WTC11 (cell line): ENCODE data around the gene MLC1. TPM values are rescaled to one million over a fixed set of nuclear protein-coding genes. Genes with fewer than 3 reads are reported as not detected.

ENCODE experiments used
- ATAC-seq: fragments of 200-7000 bp; cut with Tn5 transposase; 2 replicates; pipeline ENCODE4 v1.10.0; 2021; ENCODE audit warnings: mild to moderate bottlenecking, moderate library complexity
- CTCF ChIA-PET: fragments of 300-600 bp; sonication (Branson Sonifier 250); formaldehyde crosslinking; loops from one replicate; lab custom pipeline; 2021; ENCODE audit warnings: antibody characterized with exemption; lab: Charles Lee
- POLR2A ChIA-PET: fragments of 350-600 bp; sonication (Branson Sonifier 250); formaldehyde crosslinking; loops from one replicate; lab custom pipeline; 2021; ENCODE audit warnings: antibody characterized with exemption; lab: Charles Lee
- DNase-seq: peaks from one replicate; pipeline ENCODE4 v3.0.0; 2021; ENCODE audit warnings: low spot score
- H3K27ac Mint-ChIP-seq: 2 replicates; pipeline ENCODE4 v1.8.0; 2021; ENCODE audit warnings: mixed read lengths
- H3K27me3 Mint-ChIP-seq: 2 replicates; pipeline ENCODE4 v1.8.0; 2021; ENCODE audit warnings: low read depth, mild to moderate bottlenecking, moderate library complexity, mixed read lengths
- H3K36me3 Mint-ChIP-seq: 2 replicates; pipeline ENCODE4 v1.8.0; 2021; ENCODE audit warnings: mixed read lengths
- H3K4me1 Mint-ChIP-seq: 2 replicates; pipeline ENCODE4 v1.8.0; 2022; ENCODE audit warnings: mixed read lengths
- H3K4me3 Mint-ChIP-seq: 2 replicates; pipeline ENCODE4 v1.8.0; 2021; ENCODE audit warnings: mild to moderate bottlenecking, moderate library complexity, mixed read lengths
- H3K9me3 Mint-ChIP-seq: 2 replicates; pipeline ENCODE4 v1.8.0; 2021; ENCODE audit warnings: mixed read lengths
- CBFB ChIP-seq: sonication (generic); formaldehyde crosslinking; IDR thresholded peaks from 2 replicates; pipeline ENCODE4 v1.8.1; 2022; ENCODE audit warnings: mild to moderate bottlenecking, low read depth, missing genetic modification reagents
- CDX4 ChIP-seq: fragments of 250-450 bp; sonication (Bioruptor Pico); IDR thresholded peaks from 2 replicates; pipeline ENCODE4 v1.9.0; 2021; ENCODE audit warnings: moderate library complexity, mild to moderate bottlenecking, inconsistent platforms, borderline replicate concordance
- FOXK1 ChIP-seq: sonication (generic); formaldehyde crosslinking; IDR thresholded peaks from 2 replicates; pipeline ENCODE4 v1.8.0; 2022; ENCODE audit warnings: mild to moderate bottlenecking, moderate library complexity, missing genetic modification reagents
- GABPB1 ChIP-seq: sonication (generic); formaldehyde crosslinking; IDR thresholded peaks from 2 replicates; pipeline ENCODE4 v1.8.1; 2023; ENCODE audit warnings: mild to moderate bottlenecking, missing genetic modification reagents
- GRHL2 ChIP-seq: fragments of 250-450 bp; sonication (Bioruptor Pico); IDR thresholded peaks from 2 replicates; pipeline ENCODE4 v1.8.0; 2022; ENCODE audit warnings: mild to moderate bottlenecking, moderate library complexity; ENCODE audit not compliant: insufficient replicate concordance, severe bottlenecking
- HMGA2 ChIP-seq: fragments of 250-450 bp; sonication (Bioruptor Pico); IDR thresholded peaks from 2 replicates; pipeline ENCODE4 v1.4.0; 2021; ENCODE audit warnings: mild to moderate bottlenecking, moderate library complexity
- IRF1 ChIP-seq: sonication (generic); formaldehyde crosslinking; IDR thresholded peaks from 2 replicates; pipeline ENCODE4 v1.8.0; 2023; ENCODE audit warnings: missing genetic modification reagents
- JAZF1 ChIP-seq: fragments of 250-450 bp; sonication (Bioruptor Pico); IDR thresholded peaks from 2 replicates; pipeline ENCODE4 v1.9.0; 2021; ENCODE audit warnings: moderate library complexity, mild to moderate bottlenecking, inconsistent platforms
- KAT7 ChIP-seq: sonication (generic); formaldehyde crosslinking; IDR thresholded peaks from 2 replicates; pipeline ENCODE4 v1.8.1; 2023; ENCODE audit warnings: missing genetic modification reagents, mild to moderate bottlenecking, borderline replicate concordance
- MLX ChIP-seq: sonication (generic); formaldehyde crosslinking; IDR thresholded peaks from 2 replicates; pipeline ENCODE4 v1.8.1; 2023; ENCODE audit warnings: mild to moderate bottlenecking, missing genetic modification reagents, moderate library complexity
- MYBL2 ChIP-seq: sonication (generic); formaldehyde crosslinking; IDR thresholded peaks from 2 replicates; pipeline ENCODE4 v1.8.1; 2023; ENCODE audit warnings: mild to moderate bottlenecking, moderate library complexity, missing genetic modification reagents
- NFATC4 ChIP-seq: fragments of 250-450 bp; sonication (Bioruptor Pico); IDR thresholded peaks from 2 replicates; pipeline ENCODE4 v1.9.0; 2021; ENCODE audit warnings: mild to moderate bottlenecking
- NR2C2 ChIP-seq: sonication (generic); formaldehyde crosslinking; IDR thresholded peaks from 2 replicates; pipeline ENCODE4 v1.8.0; 2022; ENCODE audit warnings: mild to moderate bottlenecking, missing genetic modification reagents
- OVOL2 ChIP-seq: fragments of 250-450 bp; sonication (Bioruptor Pico); IDR thresholded peaks from 2 replicates; pipeline ENCODE4 v1.9.0; 2021; ENCODE audit warnings: mild to moderate bottlenecking, borderline replicate concordance
- PREB ChIP-seq: sonication (generic); formaldehyde crosslinking; IDR thresholded peaks from 2 replicates; pipeline ENCODE4 v1.8.1; 2022; ENCODE audit warnings: mild to moderate bottlenecking, missing genetic modification reagents, moderate library complexity, borderline replicate concordance
- PRRX2 ChIP-seq: fragments of 250-450 bp; sonication (Bioruptor Pico); IDR thresholded peaks from 2 replicates; pipeline ENCODE4 v1.8.0; 2021; ENCODE audit warnings: mild to moderate bottlenecking
- RELA ChIP-seq: sonication (generic); formaldehyde crosslinking; IDR thresholded peaks from 2 replicates; pipeline ENCODE4 v1.8.1; 2022; ENCODE audit warnings: missing genetic modification reagents, mild to moderate bottlenecking, borderline replicate concordance
- SMAD3 ChIP-seq: sonication (generic); formaldehyde crosslinking; IDR thresholded peaks from 2 replicates; pipeline ENCODE4 v1.8.0; 2022; ENCODE audit warnings: missing genetic modification reagents, mild to moderate bottlenecking, borderline replicate concordance
- TCF7 ChIP-seq: sonication (generic); formaldehyde crosslinking; IDR thresholded peaks from 2 replicates; pipeline ENCODE4 v1.8.0; 2022; ENCODE audit warnings: mild to moderate bottlenecking, low read depth, missing genetic modification reagents, moderate library complexity
- TEAD1 ChIP-seq: sonication (generic); formaldehyde crosslinking; IDR thresholded peaks from 2 replicates; pipeline ENCODE4 v1.8.0; 2022; ENCODE audit warnings: mild to moderate bottlenecking, missing genetic modification reagents
- ZBTB43 ChIP-seq: sonication (generic); formaldehyde crosslinking; IDR thresholded peaks from 2 replicates; pipeline ENCODE4 v1.8.1; 2023; ENCODE audit warnings: mild to moderate bottlenecking, missing genetic modification reagents
- ZNF232 ChIP-seq: sonication (generic); formaldehyde crosslinking; IDR thresholded peaks from 2 replicates; pipeline ENCODE4 v1.8.0; 2022; ENCODE audit warnings: mild to moderate bottlenecking, missing genetic modification reagents
- ZNF263 ChIP-seq: sonication (generic); formaldehyde crosslinking; IDR thresholded peaks from 2 replicates; pipeline ENCODE4 v1.8.1; 2022; ENCODE audit warnings: low read depth, mild to moderate bottlenecking, moderate library complexity, missing genetic modification reagents
- ZNF512 ChIP-seq: sonication (generic); formaldehyde crosslinking; IDR thresholded peaks from 2 replicates; pipeline ENCODE4 v1.8.1; 2022; ENCODE audit warnings: missing genetic modification reagents, borderline replicate concordance
- ZNF671 ChIP-seq: fragments of 250-450 bp; sonication (Bioruptor Pico); IDR thresholded peaks from 2 replicates; pipeline ENCODE4 v1.8.0; 2021; ENCODE audit warnings: mild to moderate bottlenecking
- total RNA-seq: library from RNA; stranded (reverse); gene quantifications from 3 replicates; pipeline ENCODE4 v1.2.3, GENCODE V29; 2021

The MLC1 gene
- total RNA-seq, 1 experiment from 2014 or later = 0.13 TPM

GRCh38 chr22:50118129-50118528 is 32.9 kb upstream of the MLC1 start:
- peaks cover 8% of the 10 kb centered on the region; the same call in 1 of the 2 replicates for H3K9me3 Mint-ChIP-seq
- no peak for ATAC-seq
- TF ChIP-seq ZNF512 (CRISPR knock-in tag) = no peak
- TF ChIP-seq ZBTB43 (CRISPR knock-in tag) = no peak
- no peak for TF ChIP-seq ZNF263 (CRISPR knock-in tag)
- TF ChIP-seq MLX (CRISPR knock-in tag) = no peak
- TF ChIP-seq NFATC4 (CRISPR knock-in tag) = no peak
- TF ChIP-seq TEAD1 (CRISPR knock-in tag) = no peak
- no peak for TF ChIP-seq KAT7
- no peak for TF ChIP-seq IRF1
- no peak for TF ChIP-seq GABPB1 (CRISPR knock-in tag)
- no peak for TF ChIP-seq OVOL2
- no peak for TF ChIP-seq HMGA2
- no peak for TF ChIP-seq CBFB (CRISPR knock-in tag)
- TF ChIP-seq PREB = no peak
- no peak for TF ChIP-seq GRHL2 (CRISPR knock-in tag)
- TF ChIP-seq RELA (CRISPR knock-in tag) = no peak
- no peak for TF ChIP-seq MYBL2 (CRISPR knock-in tag)
- TF ChIP-seq SMAD3 (CRISPR knock-in tag) = no peak
- no peak for TF ChIP-seq ZNF671 (CRISPR knock-in tag)
- TF ChIP-seq JAZF1 (CRISPR knock-in tag) = no peak
- no peak for TF ChIP-seq TCF7 (CRISPR knock-in tag)
- TF ChIP-seq, all 79 proteins: peak for 0
- no peak for DNase-seq
- Mint-ChIP-seq H3K4me1 (no peaks in the 10 kb centered on the region), H3K27ac (no peak overlapping the region), H3K27me3 (no peaks in the 10 kb centered on the region; the same call in 1 of the 2 replicates), H3K36me3 (no peaks in the 10 kb centered on the region), H3K4me3 (no peak overlapping the region)
- ChIA-PET POLR2A (no interaction called here), CTCF (interaction anchor here (1.1 kb wide), 1 partner anchor 59 kb away, joined by 3 read pairs; no protein-coding TSS in a partner anchor)

- POLR2A ChIA-PET = no interaction called here
- ATAC-seq (no peak), DNase-seq (no peak)
- Mint-ChIP-seq H3K4me3 (no peak overlapping the region), H3K27ac (no peak overlapping the region), H3K4me1 (no peaks in the 10 kb centered on the region), H3K9me3 (peaks cover 2% of the 10 kb centered on the region; the same call in 1 of the 2 replicates), H3K27me3 (peaks cover 4% of the 10 kb centered on the region; the same call in 1 of the 2 replicates), H3K36me3 (no peaks in the 10 kb centered on the region)
- CTCF ChIA-PET = interaction anchor here (1.0 kb wide), 1 partner anchor 25 kb away, joined by 3 read pairs; no protein-coding TSS in a partner anchor
- TF ChIP-seq NR2C2 (CRISPR knock-in tag) (no peak), CDX4 (CRISPR knock-in tag) (no peak), FOXK1 (CRISPR knock-in tag) (no peak), ZNF232 (no peak), PRRX2 (CRISPR knock-in tag) (no peak)
Measured at GRCh38 chr22:50117168-50117762, 32.0 kb upstream of the MLC1 start.
